ENCODE data around the gene TRDN.

Gene TRDN

DNA sequence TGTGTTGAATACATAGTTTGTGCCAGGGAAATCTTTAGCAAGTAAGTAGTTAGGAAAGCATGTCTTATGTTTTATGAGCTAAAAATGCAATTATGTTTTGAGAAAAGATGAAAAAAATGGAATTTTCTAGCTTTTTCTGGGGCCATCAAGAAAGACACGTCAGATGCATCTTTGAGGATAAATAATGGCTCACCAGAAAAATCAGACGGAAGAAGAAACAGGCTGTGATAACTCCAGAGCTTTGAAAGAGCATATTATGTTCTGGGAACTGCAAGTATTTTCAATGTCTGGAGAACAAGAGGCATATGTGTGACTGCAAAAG lies 467.0 kb downstream of the TRDN start:
- DNase-seq (ENCODE audit: low spot score), result no peak

GRCh38 chr6:123168892-123169773 lies 467.6 kb downstream of the TRDN start:
- no peak for DNase-seq (ENCODE audit: low spot score)

GRCh38 chr6:123168466-123168865 lies 468.3 kb downstream of the TRDN start:
- no peak for DNase-seq (ENCODE audit: low spot score)

Data from AG20443 (cell line).